HL-60 (cell line): ENCODE results near the gene SPI1.

Experiments
- DNase-seq, 2 experiments: peaks; one replicate each; pipeline ENCODE4 v3.0.0-alpha.2; 2010 to 2020; ENCODE audit warnings: low read depth in 1 of 2, low spot score in 1 of 2
- H3K27ac ChIP-seq: fragments of 250-450 bp; sonication (Bioruptor Pico); replicated peaks from 2 replicates; pipeline ENCODE4 v1.5.1; 2020; ENCODE audit warnings: mild to moderate bottlenecking, moderate library complexity
- H3K27me3 ChIP-seq: fragments of 250-450 bp; sonication (Bioruptor Pico); 2 replicates; pipeline ENCODE4 v1.5.1; 2021; ENCODE audit warnings: mild to moderate bottlenecking, moderate library complexity; ENCODE audit not compliant: insufficient read depth, poor library complexity, severe bottlenecking
- H3K4me3 ChIP-seq: replicated peaks from 2 replicates; pipeline ENCODE4 v1.5.1; 2011; ENCODE audit warnings: mild to moderate bottlenecking, control low read depth, low read length; ENCODE audit not compliant: insufficient read depth
- CTCF ChIP-seq: IDR thresholded peaks from one replicate; pipeline ENCODE4 v1.5.1; 2011; ENCODE audit warnings: low read length, control low read depth, inconsistent platforms; ENCODE audit not compliant: insufficient read depth
- GABPA ChIP-seq: IDR thresholded peaks from 2 replicates; pipeline ENCODE4 v1.6.1; 2012; ENCODE audit warnings: low read depth
- POLR2AphosphoS5 ChIP-seq: IDR thresholded peaks from 2 replicates; pipeline ENCODE4 v1.6.1; 2012; ENCODE audit warnings: low read depth
- REST ChIP-seq: IDR thresholded peaks from 2 replicates; pipeline ENCODE4 v1.6.1; 2012; ENCODE audit warnings: low read depth; ENCODE audit not compliant: insufficient replicate concordance
- SPI1 ChIP-seq: IDR thresholded peaks from 2 replicates; pipeline ENCODE4 v1.6.1; 2012; ENCODE audit warnings: low read depth, mild to moderate bottlenecking, borderline replicate concordance

Gene SPI1

DNA sequence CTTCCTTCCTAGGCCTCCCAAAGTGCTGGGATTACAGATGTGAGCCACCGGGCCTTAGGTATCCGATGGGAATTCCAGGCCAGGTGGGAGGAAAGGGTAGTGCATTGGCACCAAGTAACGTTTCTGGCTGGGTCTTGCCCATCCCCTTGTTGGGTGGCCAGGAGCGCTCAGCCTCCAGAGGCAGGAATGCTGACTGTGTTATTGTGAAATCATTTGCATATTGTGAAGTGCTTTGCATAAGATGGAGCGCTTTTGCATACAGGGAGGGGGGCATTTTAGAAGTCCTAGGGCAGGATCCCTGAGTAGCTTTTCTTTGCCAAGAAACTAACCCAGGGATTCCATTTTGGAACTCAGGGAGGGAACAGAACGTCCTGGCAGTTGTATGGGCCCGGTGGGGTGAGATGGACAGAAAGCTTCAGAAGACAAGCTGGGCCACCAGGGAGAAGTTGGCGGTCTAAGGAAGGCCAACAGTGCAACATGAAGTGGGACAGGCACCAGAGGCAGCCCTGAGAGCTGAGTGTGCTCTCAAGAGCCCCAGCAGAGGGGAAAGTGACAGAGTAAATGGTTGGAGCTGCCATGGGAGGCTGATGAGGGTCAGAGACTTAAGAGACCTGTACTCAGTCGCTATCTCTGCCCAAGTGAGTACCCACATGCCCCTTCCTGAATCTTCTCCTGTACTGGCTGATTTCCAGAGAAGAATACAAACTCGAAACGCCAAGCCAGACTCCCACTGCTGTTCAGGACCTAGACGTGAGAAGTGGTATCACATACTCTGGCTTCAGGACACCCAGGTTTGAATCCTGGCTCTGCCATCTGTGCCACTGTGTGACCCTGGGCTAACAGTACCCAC, 28.8 kb upstream of the SPI1 start:
- peak; percentile 34 to 45 for DNase-seq
- Histone ChIP-seq H3K27ac (peak overlapping the region; percentile 74), H3K27me3 (no peaks in the 10 kb centered on the region), H3K4me3 (peak overlapping the region; percentile 35)
- TF ChIP-seq GABPA (no peak), REST (no peak), CTCF (no peak), SPI1 (no peak), POLR2AphosphoS5 (no peak)

- no peak for DNase-seq
Measured at GRCh38 chr11:47403571-47403970, 25.2 kb upstream of the SPI1 start.

More at GRCh38 chr11:47403571-47403970, 25.2 kb upstream of the SPI1 start:
- TF ChIP-seq REST: no peak
- no peak for TF ChIP-seq GABPA
- no peak for TF ChIP-seq SPI1
- no peak for TF ChIP-seq POLR2AphosphoS5
- no peak for TF ChIP-seq CTCF
- Histone ChIP-seq H3K27ac (peak overlapping the region; percentile 6), H3K27me3 (no peaks in the 10 kb centered on the region), H3K4me3 (no peak overlapping the region)
